ENCODE data around the gene P2RX3.
A peak's percentile ranks its signal among the peaks of the same experiment; 100 is the strongest.
"Not testable (repeated sequence)": the region's sequence is repeated elsewhere in the genome, so short reads cannot be mapped to it uniquely, and the experiment has no call there.

P2RX3 gene

GRCh38 chr11:57335343-57336110 is 2.6 kb upstream of the P2RX3 start, which contains the start of gene SSRP1:
TSS of gene SSRP1 (minus strand) at chr11:57335892. CDS start at chr11:57335121, 771 bp downstream.
- Histone ChIP-seq H3K4me3 (replicated peaks; ENCODE audit: low read depth, low read length) (peak within 1 kb of the TSS; percentile 79), H3K27me3 (replicated peaks; ENCODE audit: control insufficient read depth, insufficient read depth, low read length) (no peaks in the 10 kb centered on the region), H3K36me3 (ENCODE audit: control insufficient read depth, insufficient read depth, low read length) (peaks cover 16% of the 10 kb centered on the region)
- peak; percentile 85 for DNase-seq (ENCODE audit: extremely low read depth, insufficient read length)
- peak; percentile 17 for TF ChIP-seq CTCF (IDR thresholded peaks at IDR 0.05; ENCODE audit: insufficient read depth, low read length, poor library complexity, severe bottlenecking)

- no peak for DNase-seq (ENCODE audit: extremely low read depth, insufficient read length)
- TF ChIP-seq CTCF (IDR thresholded peaks at IDR 0.05; ENCODE audit: insufficient read depth, low read length, poor library complexity, severe bottlenecking) = no peak
- Histone ChIP-seq H3K27me3 (replicated peaks; ENCODE audit: control insufficient read depth, insufficient read depth, low read length) (no peaks in the 10 kb centered on the region), H3K36me3 (ENCODE audit: control insufficient read depth, insufficient read depth, low read length) (peaks cover 14% of the 10 kb centered on the region), H3K4me3 (replicated peaks; ENCODE audit: low read depth, low read length) (peak overlapping the region; percentile 79)
These were observed 2.0 kb upstream of the P2RX3 start for GRCh38 chr11:57336111-57336666.

GRCh38 chr11:57336856-57337255 is 1.3 kb upstream of the P2RX3 start:
- not testable (repeated sequence) for H3K4me3 ChIP-seq (replicated peaks; ENCODE audit: low read depth, low read length); H3K27me3 ChIP-seq (replicated peaks; ENCODE audit: control insufficient read depth, insufficient read depth, low read length); H3K36me3 ChIP-seq (ENCODE audit: control insufficient read depth, insufficient read depth, low read length); DNase-seq (ENCODE audit: extremely low read depth, insufficient read length)

- DNase-seq (ENCODE audit: extremely low read depth, insufficient read length) = no peak
- H3K4me3 ChIP-seq (replicated peaks; ENCODE audit: low read depth, low read length) = no peak overlapping the region
- H3K27me3 ChIP-seq (replicated peaks; ENCODE audit: control insufficient read depth, insufficient read depth, low read length) = no peaks in the 10 kb centered on the region
- TF ChIP-seq CTCF (IDR thresholded peaks at IDR 0.05; ENCODE audit: insufficient read depth, low read length, poor library complexity, severe bottlenecking) = no peak
- H3K36me3 ChIP-seq (ENCODE audit: control insufficient read depth, insufficient read depth, low read length) = no peaks in the 10 kb centered on the region
These were observed 1.2 kb downstream of the P2RX3 start for GRCh38 chr11:57339328-57339727.

- Histone ChIP-seq H3K27me3 (replicated peaks; ENCODE audit: control insufficient read depth, insufficient read depth, low read length) (no peaks in the 10 kb centered on the region), H3K4me3 (replicated peaks; ENCODE audit: low read depth, low read length) (no peak overlapping the region), H3K36me3 (ENCODE audit: control insufficient read depth, insufficient read depth, low read length) (no peaks in the 10 kb centered on the region)
- TF ChIP-seq CTCF (IDR thresholded peaks at IDR 0.05; ENCODE audit: insufficient read depth, low read length, poor library complexity, severe bottlenecking) = no peak
- no peak for DNase-seq (ENCODE audit: extremely low read depth, insufficient read length)
These were observed 2.0 kb downstream of the P2RX3 start for GRCh38 chr11:57340039-57340615.

- no peak for TF ChIP-seq CTCF (IDR thresholded peaks at IDR 0.05; ENCODE audit: insufficient read depth, low read length, poor library complexity, severe bottlenecking)
- no peak for DNase-seq (ENCODE audit: extremely low read depth, insufficient read length)
- Histone ChIP-seq H3K27me3 (replicated peaks; ENCODE audit: control insufficient read depth, insufficient read depth, low read length) (no peaks in the 10 kb centered on the region), H3K4me3 (replicated peaks; ENCODE audit: low read depth, low read length) (no peak overlapping the region), H3K36me3 (ENCODE audit: control insufficient read depth, insufficient read depth, low read length) (no peaks in the 10 kb centered on the region)
These were observed 3.2 kb downstream of the P2RX3 start for GRCh38 chr11:57341250-57341808.

Data from GM06990 (cell line).